GM19025 (cell line): ENCODE data around the gene RAB5IF.

ENCODE experiments used
- ATAC-seq: cut with Tn5 transposase; IDR thresholded peaks from one replicate; pipeline ENCODE4 v1.9.1; 2021; ENCODE audit warnings: mild to moderate bottlenecking, low read depth, moderate library complexity; ENCODE audit not compliant: unreplicated experiment

RAB5IF gene

GRCh38 chr20:36656733-36657132, 51.2 kb downstream of the RAB5IF start:
- ATAC-seq = no peak

DNA sequence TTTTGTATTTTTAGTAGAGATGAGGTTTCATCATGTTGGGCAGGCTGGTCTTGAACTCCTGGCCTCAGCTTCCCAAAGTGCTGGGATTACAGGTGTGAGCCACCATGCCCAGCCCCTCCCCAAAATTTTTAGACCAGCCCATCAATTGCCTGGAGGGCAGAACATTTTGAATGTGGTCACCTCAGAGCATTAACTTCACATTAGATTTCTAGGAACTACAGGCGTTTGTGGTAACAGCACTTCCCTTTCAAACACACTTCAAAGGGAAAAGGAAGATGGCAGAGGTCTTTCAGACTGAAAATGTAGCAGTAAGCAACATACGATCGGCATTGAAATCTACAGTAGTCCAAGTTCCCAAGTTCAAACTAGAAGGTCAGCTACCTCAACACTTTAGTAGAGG, 52.7 kb downstream of the RAB5IF start:
- ATAC-seq = no peak
